ENCODE data around the gene FOXL3.
"Not testable (repeated sequence)": the region's sequence is repeated elsewhere in the genome, so short reads cannot be mapped to it uniquely, and the experiment has no call there.

Gene FOXL3

GRCh38 chr7:289756-290553, at the start of gene FOXL3:
FOXL3 (plus strand) TSS chr7:290170; CDS start chr7:290170, 0 bp downstream.
- DNase-seq (ENCODE audit: low read depth) = no peak

GRCh38 chr7:240887-241421, 49.0 kb upstream of the FOXL3 start:
- no peak for DNase-seq (ENCODE audit: low read depth)

- no peak for DNase-seq (ENCODE audit: low read depth)
These were observed 48.5 kb upstream of the FOXL3 start for GRCh38 chr7:241513-241912.

GRCh38 chr7:242826-243579, 47.0 kb upstream of the FOXL3 start:
- not testable (repeated sequence) for DNase-seq (ENCODE audit: low read depth)

GRCh38 chr7:243580-243978, 46.4 kb upstream of the FOXL3 start:
- DNase-seq (ENCODE audit: low read depth) = not testable (repeated sequence)

GRCh38 chr7:244974-245373, 45.0 kb upstream of the FOXL3 start:
- DNase-seq (ENCODE audit: low read depth) = no peak

- DNase-seq (ENCODE audit: low read depth) = no peak
These were observed 44.2 kb upstream of the FOXL3 start for GRCh38 chr7:245574-246295.

- DNase-seq (ENCODE audit: low read depth) = no peak
These were observed 43.5 kb upstream of the FOXL3 start for GRCh38 chr7:246451-246850.

GRCh38 chr7:247181-247580, 42.8 kb upstream of the FOXL3 start:
- no peak for DNase-seq (ENCODE audit: low read depth)

- no peak for DNase-seq (ENCODE audit: low read depth)
These were observed 42.3 kb upstream of the FOXL3 start for GRCh38 chr7:247636-248035.

- no peak for DNase-seq (ENCODE audit: low read depth)
These were observed 41.1 kb upstream of the FOXL3 start for GRCh38 chr7:248732-249435.

GRCh38 chr7:249989-250388, 40.0 kb upstream of the FOXL3 start:
- no peak for DNase-seq (ENCODE audit: low read depth)

- no peak for DNase-seq (ENCODE audit: low read depth)
These were observed 39.4 kb upstream of the FOXL3 start for GRCh38 chr7:250523-250922.

- no peak for DNase-seq (ENCODE audit: low read depth)
These were observed 39.0 kb upstream of the FOXL3 start for GRCh38 chr7:251005-251404.

GRCh38 chr7:251446-252175, 38.4 kb upstream of the FOXL3 start:
- no peak for DNase-seq (ENCODE audit: low read depth)

- no peak for DNase-seq (ENCODE audit: low read depth)
These were observed 37.6 kb upstream of the FOXL3 start for GRCh38 chr7:252216-252965.

- no peak for DNase-seq (ENCODE audit: low read depth)
These were observed 37.0 kb upstream of the FOXL3 start for GRCh38 chr7:252981-253380.

- DNase-seq (ENCODE audit: low read depth) = no peak
These were observed 36.2 kb upstream of the FOXL3 start for GRCh38 chr7:253581-254336.

- DNase-seq (ENCODE audit: low read depth) = no peak
These were observed 35.5 kb upstream of the FOXL3 start for GRCh38 chr7:254337-255037.
